Fibroblast of peridontal ligament (primary cell): ENCODE measurements around the gene ZNF521.

Experiments used
- DNase-seq: peaks from one replicate; pipeline ENCODE4 v3.0.0-alpha.2; 2010; ENCODE audit errors: extremely low read depth

ZNF521 gene

GRCh38 chr18:25225151-25225550, 126.8 kb downstream of the ZNF521 start:
- DNase-seq = no peak

GRCh38 chr18:25223899-25224886, 127.8 kb downstream of the ZNF521 start:
- no peak for DNase-seq

GRCh38 chr18:25223211-25223610, 128.8 kb downstream of the ZNF521 start:
- no peak for DNase-seq

DNA sequence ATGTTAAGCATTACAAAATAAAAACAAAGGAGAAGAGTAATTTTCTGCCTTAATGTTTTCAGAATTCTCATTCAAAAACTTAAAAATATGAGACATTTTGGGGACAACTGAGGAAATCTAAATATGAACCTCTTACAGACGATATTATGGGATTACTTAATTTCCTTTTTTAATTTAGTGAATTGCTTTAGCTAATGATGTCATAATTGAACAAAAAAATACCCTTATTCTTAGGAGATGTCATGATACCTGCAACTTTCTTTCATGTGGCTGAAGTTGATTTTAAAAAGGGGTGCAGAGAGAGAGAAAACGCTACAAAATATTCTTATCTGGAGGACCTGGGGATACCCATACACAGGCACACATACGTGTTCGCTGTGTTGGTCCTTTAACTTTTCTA, 129.3 kb downstream of the ZNF521 start:
- no peak for DNase-seq

GRCh38 chr18:25210622-25211021, 141.3 kb downstream of the ZNF521 start:
- DNase-seq = no peak

GRCh38 chr18:25192065-25192464, 159.9 kb downstream of the ZNF521 start:
- no peak for DNase-seq

GRCh38 chr18:25190472-25190871, 161.5 kb downstream of the ZNF521 start:
- no peak for DNase-seq

- DNase-seq = no peak
Measured at GRCh38 chr18:25189391-25190185, 162.4 kb downstream of the ZNF521 start.

GRCh38 chr18:25187521-25188192, 164.3 kb downstream of the ZNF521 start:
- no peak for DNase-seq

- DNase-seq = no peak
Measured at GRCh38 chr18:25186871-25187270, 165.1 kb downstream of the ZNF521 start.

- DNase-seq = no peak
Measured at GRCh38 chr18:25181993-25182392, 170.0 kb downstream of the ZNF521 start.

DNA sequence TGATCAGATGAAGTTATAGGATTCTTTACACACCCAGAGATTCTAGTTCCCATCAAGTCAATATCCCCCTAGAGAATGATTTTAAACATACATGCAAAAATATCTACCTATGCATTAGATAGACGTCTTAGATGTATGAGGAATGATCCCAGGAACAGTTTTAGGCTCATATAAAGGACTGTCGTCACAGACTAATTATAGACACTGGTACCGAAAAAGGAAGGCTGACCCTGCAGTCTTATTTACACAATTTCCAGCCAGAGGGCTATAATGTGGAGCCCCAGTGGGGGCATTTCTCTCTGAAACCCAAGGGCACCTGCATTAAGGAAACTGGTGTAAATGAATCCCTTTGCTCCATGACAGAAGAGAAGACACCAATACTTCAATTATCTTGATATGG, 170.4 kb downstream of the ZNF521 start:
- no peak for DNase-seq

DNA sequence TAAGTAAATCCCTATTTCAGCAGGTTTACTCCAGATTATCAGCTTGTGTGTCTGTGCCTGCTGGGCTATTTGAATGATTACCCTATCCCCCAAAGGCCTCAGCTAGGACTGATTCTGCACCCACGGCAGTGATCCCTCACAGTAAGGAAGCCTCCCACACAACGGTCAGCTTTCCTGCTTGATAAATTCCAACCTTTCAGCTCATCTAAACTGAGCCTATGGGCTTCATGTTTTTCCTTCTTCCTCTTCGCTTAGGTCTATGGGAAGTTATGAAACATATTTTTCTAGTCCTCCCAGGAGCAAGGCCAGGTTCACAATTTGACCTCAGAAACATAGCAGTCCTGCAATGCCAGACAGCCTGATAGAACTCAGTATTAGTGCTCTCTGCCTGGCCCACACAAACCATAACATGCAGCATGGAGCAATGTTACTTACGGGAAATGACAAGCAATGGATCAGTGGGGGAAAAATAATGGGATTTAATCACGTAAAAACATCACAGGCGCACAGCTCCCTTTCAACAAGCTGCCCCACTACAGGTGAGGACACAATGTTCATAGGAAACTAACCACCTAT, 170.9 kb downstream of the ZNF521 start:
- DNase-seq = no peak

GRCh38 chr18:25177631-25178030, 174.3 kb downstream of the ZNF521 start:
- no peak for DNase-seq

- DNase-seq = no peak
Measured at GRCh38 chr18:25176518-25177042, 175.4 kb downstream of the ZNF521 start.

GRCh38 chr18:25175558-25176517, 176.1 kb downstream of the ZNF521 start:
- no peak for DNase-seq

DNA sequence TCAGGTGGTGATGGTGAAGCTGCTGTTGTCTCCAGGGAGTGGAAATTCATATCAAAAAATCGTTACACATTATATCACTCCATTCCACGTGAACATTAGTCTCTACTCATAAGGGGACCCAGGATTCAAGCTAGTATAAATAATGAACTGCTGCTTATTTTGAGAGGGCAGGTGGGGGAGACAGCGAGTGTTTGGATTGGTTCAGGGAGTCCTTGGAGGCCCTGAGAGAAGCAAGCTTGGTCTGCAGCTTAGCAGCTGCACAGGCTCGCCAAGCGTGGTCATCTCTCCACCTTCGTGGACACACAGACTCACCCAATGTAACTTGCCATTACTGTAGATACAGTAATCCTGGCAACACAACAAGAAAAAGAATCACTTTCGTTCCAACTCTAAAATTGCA, 177.6 kb downstream of the ZNF521 start:
- no peak for DNase-seq

DNA sequence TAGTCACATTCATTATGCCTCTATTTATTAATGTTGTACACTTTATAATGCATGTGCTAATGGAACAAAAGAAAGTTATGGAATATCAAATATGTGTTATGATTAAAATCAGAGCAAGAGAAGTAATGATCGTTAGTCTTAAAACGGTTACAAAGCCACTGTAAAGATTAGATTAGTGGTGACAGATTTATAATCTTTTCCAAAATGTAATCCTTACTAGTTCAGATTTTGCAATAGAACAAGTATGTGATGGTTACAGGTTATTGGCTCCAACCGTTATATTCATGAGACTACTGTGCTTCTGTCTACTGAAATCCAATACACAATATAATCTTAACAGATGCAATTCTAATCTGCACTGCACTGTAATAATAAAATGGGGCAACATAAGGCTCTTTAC, 180.6 kb downstream of the ZNF521 start:
- no peak for DNase-seq

DNA sequence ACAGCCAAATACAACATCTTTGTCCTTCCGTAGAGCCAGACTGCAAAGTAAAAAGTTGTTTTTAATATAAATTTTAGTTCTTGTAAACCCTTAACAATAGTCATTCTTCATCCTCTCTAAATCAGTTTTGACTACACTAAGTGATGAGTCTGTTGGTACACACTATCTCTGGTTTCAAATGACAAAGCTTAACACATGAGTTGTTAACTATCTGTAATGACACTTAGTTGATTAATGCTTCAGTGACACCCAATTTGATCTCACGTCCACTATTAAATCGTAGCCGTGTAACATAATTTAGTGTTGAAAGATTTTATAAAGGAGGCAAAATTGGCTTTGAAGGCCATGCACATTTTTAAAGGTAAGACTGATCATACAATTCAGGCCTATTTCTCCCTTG, 181.6 kb downstream of the ZNF521 start:
- DNase-seq = no peak

DNA sequence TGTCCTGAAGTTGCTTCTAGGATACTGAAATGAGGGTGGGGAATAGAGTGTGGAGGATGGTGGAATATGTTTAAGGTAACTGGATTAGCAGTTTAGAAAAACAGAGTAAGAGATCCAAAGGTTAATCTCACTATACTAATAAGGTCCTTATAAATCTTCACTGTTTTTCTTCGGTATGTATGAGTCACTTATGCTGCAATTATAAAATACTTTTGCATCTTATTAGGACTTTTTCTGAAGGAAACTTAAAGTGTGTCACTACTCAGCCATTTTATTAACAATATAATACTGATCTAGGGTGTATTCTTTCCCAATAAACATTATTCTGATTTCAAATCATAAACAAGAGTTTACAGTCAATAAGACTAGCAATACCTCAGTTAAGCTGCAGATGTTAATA, 182.3 kb downstream of the ZNF521 start:
- DNase-seq = peak; percentile 10
